Measurements from ENCODE around the gene ABCA6.

ABCA6 gene

DNA sequence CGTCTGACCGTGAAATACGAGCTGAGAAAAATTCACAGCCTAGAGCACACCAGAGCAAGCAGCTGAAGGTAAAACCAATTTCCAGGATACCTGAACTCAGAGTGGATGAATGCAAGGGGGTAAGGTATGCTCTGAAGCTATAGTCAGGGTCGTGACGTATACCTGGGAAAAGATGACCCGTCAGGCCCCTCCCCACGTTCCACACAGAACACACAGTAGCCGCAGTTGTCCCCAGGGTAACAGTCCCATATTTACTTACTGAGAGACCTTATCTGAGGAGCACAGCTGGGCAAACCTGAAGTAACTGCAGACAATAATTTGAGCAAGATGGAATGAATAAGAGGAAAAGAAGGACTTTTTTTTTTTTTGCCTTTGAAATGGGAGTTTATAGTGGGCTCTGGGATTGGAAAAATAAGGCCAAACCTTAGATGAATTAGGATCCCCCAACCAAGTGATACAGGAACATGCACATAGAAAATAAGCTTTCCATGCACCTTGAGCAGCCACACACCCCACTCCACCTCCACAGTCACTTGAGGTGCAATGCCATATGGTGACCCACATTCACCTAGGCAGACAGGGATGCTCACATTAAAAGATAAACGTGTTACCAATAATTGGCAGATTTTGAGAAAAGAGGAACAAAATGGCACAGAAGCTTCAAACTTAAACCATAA lies 38.0 kb downstream of the ABCA6 start:
- no peak overlapping the region for H2AFZ ChIP-seq (ENCODE audit: low read length)
- no peaks in the 10 kb centered on the region for H3K36me3 ChIP-seq (replicated peaks; ENCODE audit: insufficient read depth, low read length)
- H4K20me1 ChIP-seq (ENCODE audit: insufficient read depth, low read length), result no peaks in the 10 kb centered on the region
- no peaks in the 10 kb centered on the region for H3K4me1 ChIP-seq (ENCODE audit: low read length)
- no peaks in the 10 kb centered on the region for H3K27me3 ChIP-seq (replicated peaks; ENCODE audit: insufficient read depth, low read length)
- DNase-seq, result no peak
- no peaks in the 10 kb centered on the region for H3F3A ChIP-seq (ENCODE audit: insufficient read depth, low read length)
- no peak overlapping the region for H3K4me2 ChIP-seq (ENCODE audit: low read depth, low read length)
- H3K4me3 ChIP-seq (ENCODE audit: low read length), result no peak overlapping the region
- H3K9ac ChIP-seq (ENCODE audit: low read length), result no peak overlapping the region
- H3K9me3 ChIP-seq (replicated peaks; ENCODE audit: insufficient read depth, low read length), result no peaks in the 10 kb centered on the region
- no peaks in the 10 kb centered on the region for H3K9me2 ChIP-seq (replicated peaks; ENCODE audit: insufficient read depth, low read length)
- H3K27ac ChIP-seq (ENCODE audit: low read length), result no peak overlapping the region
- TF ChIP-seq EZH2 (optimal IDR thresholded peaks at IDR 0.05; ENCODE audit: low read depth, low read length) (no peak), EZH2phosphoT487 (IDR thresholded peaks at IDR 0.05; ENCODE audit: low read length) (no peak)
- TF ChIP-seq, protein P1, sequence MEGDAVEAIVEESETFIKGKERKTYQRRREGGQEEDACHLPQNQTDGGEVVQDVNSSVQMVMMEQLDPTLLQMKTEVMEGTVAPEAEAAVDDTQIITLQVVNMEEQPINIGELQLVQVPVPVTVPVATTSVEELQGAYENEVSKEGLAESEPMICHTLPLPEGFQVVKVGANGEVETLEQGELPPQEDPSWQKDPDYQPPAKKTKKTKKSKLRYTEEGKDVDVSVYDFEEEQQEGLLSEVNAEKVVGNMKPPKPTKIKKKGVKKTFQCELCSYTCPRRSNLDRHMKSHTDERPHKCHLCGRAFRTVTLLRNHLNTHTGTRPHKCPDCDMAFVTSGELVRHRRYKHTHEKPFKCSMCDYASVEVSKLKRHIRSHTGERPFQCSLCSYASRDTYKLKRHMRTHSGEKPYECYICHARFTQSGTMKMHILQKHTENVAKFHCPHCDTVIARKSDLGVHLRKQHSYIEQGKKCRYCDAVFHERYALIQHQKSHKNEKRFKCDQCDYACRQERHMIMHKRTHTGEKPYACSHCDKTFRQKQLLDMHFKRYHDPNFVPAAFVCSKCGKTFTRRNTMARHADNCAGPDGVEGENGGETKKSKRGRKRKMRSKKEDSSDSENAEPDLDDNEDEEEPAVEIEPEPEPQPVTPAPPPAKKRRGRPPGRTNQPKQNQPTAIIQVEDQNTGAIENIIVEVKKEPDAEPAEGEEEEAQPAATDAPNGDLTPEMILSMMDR (IDR thresholded peaks at IDR 0.05; ENCODE audit: low read length), result no peak
- no peaks in the 10 kb centered on the region for H3K79me2 ChIP-seq (ENCODE audit: low read length)

DNA sequence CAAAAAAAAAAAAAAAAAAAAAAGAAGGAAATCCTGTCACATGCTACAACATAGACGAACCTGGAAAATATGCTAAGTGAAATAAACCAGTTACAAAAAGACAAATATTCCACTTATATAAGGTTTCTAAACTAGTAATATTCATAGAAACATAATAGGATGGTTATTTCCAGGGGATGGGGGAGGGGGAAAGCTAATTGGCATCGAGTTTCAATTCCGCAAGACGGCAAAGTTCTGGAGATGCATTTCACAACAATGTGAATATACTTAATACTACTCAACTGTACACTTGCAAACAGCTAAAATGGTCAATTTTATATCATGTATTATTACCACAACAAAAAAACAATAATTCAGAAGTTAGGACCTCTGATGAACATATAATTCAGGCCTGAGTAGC lies 43.1 kb downstream of the ABCA6 start:
- Histone ChIP-seq H3K9me3 (replicated peaks; ENCODE audit: insufficient read depth, low read length) (no peaks in the 10 kb centered on the region), H3K4me1 (ENCODE audit: low read length) (no peaks in the 10 kb centered on the region), H3K4me2 (ENCODE audit: low read depth, low read length) (no peak overlapping the region), H3K79me2 (ENCODE audit: low read length) (no peaks in the 10 kb centered on the region), H3K4me3 (ENCODE audit: low read length) (no peak overlapping the region), H2AFZ (ENCODE audit: low read length) (no peak overlapping the region), H3K27ac (ENCODE audit: low read length) (no peak overlapping the region), H3K36me3 (replicated peaks; ENCODE audit: insufficient read depth, low read length) (no peaks in the 10 kb centered on the region), H3K9me2 (replicated peaks; ENCODE audit: insufficient read depth, low read length) (no peaks in the 10 kb centered on the region), H3F3A (ENCODE audit: insufficient read depth, low read length) (no peaks in the 10 kb centered on the region), H4K20me1 (ENCODE audit: insufficient read depth, low read length) (no peaks in the 10 kb centered on the region), H3K27me3 (replicated peaks; ENCODE audit: insufficient read depth, low read length) (no peaks in the 10 kb centered on the region), H3K9ac (ENCODE audit: low read length) (no peak overlapping the region)
- TF ChIP-seq EZH2 (optimal IDR thresholded peaks at IDR 0.05; ENCODE audit: low read depth, low read length) (no peak), EZH2phosphoT487 (IDR thresholded peaks at IDR 0.05; ENCODE audit: low read length) (no peak)
- TF ChIP-seq, protein P1 (IDR thresholded peaks at IDR 0.05; ENCODE audit: low read length), result no peak
- no peak for DNase-seq

DNA sequence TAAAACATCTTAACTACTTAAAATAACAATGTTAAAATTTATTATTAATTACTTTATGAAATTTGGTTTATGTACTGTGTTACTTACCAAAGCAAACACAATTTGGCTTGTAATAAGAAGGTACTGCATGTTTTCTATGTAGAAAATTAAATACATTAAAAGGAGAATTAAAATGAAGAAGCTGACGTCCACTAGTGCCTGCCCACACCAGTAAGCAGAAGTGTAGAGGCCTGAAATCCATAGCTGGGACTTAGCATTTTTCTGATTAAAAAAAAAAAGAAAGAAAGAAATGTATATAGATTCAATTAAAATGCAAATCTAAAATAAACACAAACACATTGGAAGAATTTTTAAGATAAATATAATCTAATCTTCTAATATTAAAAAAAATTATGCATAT lies 45.2 kb downstream of the ABCA6 start:
- TF ChIP-seq EZH2phosphoT487 (IDR thresholded peaks at IDR 0.05; ENCODE audit: low read length) (no peak), EZH2 (optimal IDR thresholded peaks at IDR 0.05; ENCODE audit: low read depth, low read length) (no peak)
- TF ChIP-seq, protein P1 (IDR thresholded peaks at IDR 0.05; ENCODE audit: low read length), result no peak
- H3K9ac ChIP-seq (ENCODE audit: low read length), result no peak overlapping the region
- DNase-seq, result no peak
- no peaks in the 10 kb centered on the region for H3K79me2 ChIP-seq (ENCODE audit: low read length)
- H3K27me3 ChIP-seq (replicated peaks; ENCODE audit: insufficient read depth, low read length), result no peaks in the 10 kb centered on the region
- no peaks in the 10 kb centered on the region for H4K20me1 ChIP-seq (ENCODE audit: insufficient read depth, low read length)
- no peak overlapping the region for H3K27ac ChIP-seq (ENCODE audit: low read length)
- H3K4me1 ChIP-seq (ENCODE audit: low read length), result no peaks in the 10 kb centered on the region
- no peak overlapping the region for H2AFZ ChIP-seq (ENCODE audit: low read length)
- H3K36me3 ChIP-seq (replicated peaks; ENCODE audit: insufficient read depth, low read length), result no peaks in the 10 kb centered on the region
- no peak overlapping the region for H3K4me3 ChIP-seq (ENCODE audit: low read length)
- no peak overlapping the region for H3K4me2 ChIP-seq (ENCODE audit: low read depth, low read length)
- H3F3A ChIP-seq (ENCODE audit: insufficient read depth, low read length), result no peaks in the 10 kb centered on the region
- H3K9me3 ChIP-seq (replicated peaks; ENCODE audit: insufficient read depth, low read length), result no peaks in the 10 kb centered on the region
- H3K9me2 ChIP-seq (replicated peaks; ENCODE audit: insufficient read depth, low read length), result no peaks in the 10 kb centered on the region
